Left lung (tissue), 10 donors: ENCODE results near the gene RABGAP1L. TPM values are rescaled to one million over a fixed set of nuclear protein-coding genes. Genes with fewer than 3 reads are reported as not detected.
A peak's percentile ranks its signal among the peaks of the same experiment; 100 is the strongest.

Experiments used
- ATAC-seq: fragments of 200-7000 bp; cut with Tn5 transposase; one replicate; pipeline ENCODE4 v1.9.1; 2020; ENCODE audit warnings: moderate library complexity
- DNase-seq, 4 donors: peaks; one replicate each; pipeline ENCODE4 v3.0.0-alpha.2; 2013 to 2020
- H3K27ac ChIP-seq, 2 donors: fragments of 200-600 bp; sonication (generic) in 1 of 2; one replicate each; pipeline versions ENCODE4 v1.5.0 to v1.8.0; 2020 to 2021
- H3K27me3 ChIP-seq, 2 donors: fragments of 200-600 bp; sonication (generic) in 1 of 2; one replicate each; pipeline versions ENCODE4 v1.5.0 to v1.8.0; 2020 to 2021
- H3K36me3 ChIP-seq, 2 donors: fragments of 200-600 bp; sonication (generic) in 1 of 2; one replicate each; pipeline versions ENCODE4 v1.5.0 to v1.8.0; 2020 to 2021
- H3K4me1 ChIP-seq, 2 donors: fragments of 200-600 bp; one replicate each; pipeline ENCODE4 v1.8.0; 2021
- H3K4me3 ChIP-seq, 2 donors: fragments of 200-600 bp; sonication (generic) in 1 of 2; one replicate each; pipeline versions ENCODE4 v1.5.0 to v1.8.0; 2020 to 2021; ENCODE audit warnings: mild to moderate bottlenecking in 1 of 2
- H3K9me3 ChIP-seq, 2 donors: fragments of 200-600 bp; sonication (generic) in 1 of 2; one replicate each; pipeline versions ENCODE4 v1.5.0 to v1.8.0; 2020 to 2021
- CTCF ChIP-seq, 2 donors: fragments of 200-600 bp; sonication (generic) in 1 of 2; IDR thresholded peaks; one replicate each; pipeline versions ENCODE4 v1.5.0 to v1.8.0; 2021; ENCODE audit warnings: antibody characterized with exemption in 2 of 2
- intact Hi-C, 2 donors: fragments of 100-400 bp; cut with DNase I; formaldehyde crosslinking; loops; one replicate each; pipeline versions ENCODE4 v1.11.2 to v1.14.2; 2022
- polyA plus RNA-seq, 6 donors: library from polyadenylated mRNA; unstranded; fragments of 120-200 nt; gene quantifications; one replicate each; pipeline ENCODE4 v1.2.1, GENCODE V29; 2013; ENCODE audit not compliant: insufficient read length in 6 of 6
- total RNA-seq, 2 donors: library from RNA; stranded (reverse); fragmentation: NEBNext Ultra II Directional; extraction: Animal tissue kit (Norgen Biotek cat#: 25700); gene quantifications; one replicate each; pipeline ENCODE4 v1.2.1, GENCODE V29; 2021
- donor health status: DM: no; HTN: yes; CAD: no.
- donor health status: DM: no; HTN: no; CAD: no.

The RABGAP1L gene
- total and polyA plus RNA-seq, 8 donors, result 40.3 to 67.3 (median 51.4) TPM

- no peaks in the 10 kb centered on the region for H3K27me3 ChIP-seq
- H3K4me1 ChIP-seq, result no peaks in the 10 kb centered on the region
- H3K36me3 ChIP-seq, result no peaks in the 10 kb centered on the region
- H3K27ac ChIP-seq, result no peak overlapping the region
- ATAC-seq (peak; percentile 83), DNase-seq (no peak)
- H3K4me3 ChIP-seq, result no peak overlapping the region
- no peak for TF ChIP-seq CTCF (IDR thresholded peaks at IDR 0.05)
- intact Hi-C loops, result no loop called here
- peaks cover 0 to 10% of the 10 kb centered on the region in 2 donors for H3K9me3 ChIP-seq
Measured at GRCh38 chr1:174900317-174900716, 741.0 kb downstream of the RABGAP1L start.

DNA sequence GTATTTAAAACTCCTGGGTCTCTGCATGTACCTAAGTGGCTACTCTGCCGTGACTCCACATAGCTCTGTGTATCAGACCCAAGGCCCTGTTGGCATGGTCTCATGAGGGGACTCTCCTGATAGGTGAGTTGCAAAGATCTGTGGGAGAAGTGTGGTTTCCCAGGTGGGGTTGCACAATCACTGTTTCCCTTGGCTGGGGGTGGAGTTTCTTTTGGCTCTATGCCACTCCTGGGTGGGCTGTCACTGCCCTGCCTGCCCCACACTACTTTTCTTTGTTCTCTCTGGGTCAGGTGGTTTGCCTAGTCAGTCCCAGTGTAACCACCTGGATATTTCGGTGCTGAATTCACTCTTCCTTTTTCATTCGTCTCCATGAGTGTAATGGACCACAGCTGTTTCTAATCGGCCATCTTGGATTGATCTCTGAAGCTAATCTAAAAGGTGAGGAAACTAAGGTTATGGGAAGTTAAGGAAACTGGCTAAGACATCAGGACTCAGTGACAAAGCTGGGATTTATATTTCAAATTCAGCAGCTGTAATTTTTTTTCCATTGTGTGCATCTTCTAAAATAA lies 743.3 kb downstream of the RABGAP1L start:
- no peaks in the 10 kb centered on the region for H3K27me3 ChIP-seq
- H3K4me3 ChIP-seq, result no peak overlapping the region
- intact Hi-C loops, result no loop called here
- H3K36me3 ChIP-seq, result no peaks in the 10 kb centered on the region
- ATAC-seq, result no peak
- no peak for TF ChIP-seq CTCF (IDR thresholded peaks at IDR 0.05)
- no peaks in the 10 kb centered on the region for H3K4me1 ChIP-seq
- peak in 1 of 4 donors; percentile 16 for DNase-seq
- peaks cover 0 to 14% of the 10 kb centered on the region in 2 donors for H3K9me3 ChIP-seq
- no peak overlapping the region for H3K27ac ChIP-seq

DNA sequence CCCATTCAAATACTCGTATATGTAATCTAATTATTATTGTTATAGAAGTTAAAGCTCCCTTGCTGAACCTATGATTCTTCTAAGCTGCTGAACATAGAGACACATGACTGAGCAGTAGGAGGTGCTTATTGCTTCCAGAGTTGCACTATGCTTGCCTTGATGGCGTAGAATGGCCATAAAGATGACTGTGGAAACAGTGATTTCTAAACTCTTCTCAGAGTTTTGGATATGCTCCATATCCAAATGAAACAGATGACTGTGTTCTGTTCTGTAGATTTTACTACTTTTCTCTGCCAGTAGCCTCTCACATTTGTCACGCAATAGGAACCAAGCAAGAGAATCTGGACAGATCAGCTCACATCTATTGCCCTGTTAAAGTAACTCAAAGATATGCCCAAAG lies 752.3 kb downstream of the RABGAP1L start:
- Histone ChIP-seq H3K36me3 (no peaks in the 10 kb centered on the region), H3K4me3 (no peak overlapping the region), H3K9me3 (no peaks in the 10 kb centered on the region), H3K27me3 (no peaks in the 10 kb centered on the region), H3K27ac (no peak overlapping the region), H3K4me1 (no peaks in the 10 kb centered on the region)
- ATAC-seq, result no peak
- no peak for TF ChIP-seq CTCF (IDR thresholded peaks at IDR 0.05)
- DNase-seq, result no peak
- intact Hi-C loops, result no loop called here

DNA sequence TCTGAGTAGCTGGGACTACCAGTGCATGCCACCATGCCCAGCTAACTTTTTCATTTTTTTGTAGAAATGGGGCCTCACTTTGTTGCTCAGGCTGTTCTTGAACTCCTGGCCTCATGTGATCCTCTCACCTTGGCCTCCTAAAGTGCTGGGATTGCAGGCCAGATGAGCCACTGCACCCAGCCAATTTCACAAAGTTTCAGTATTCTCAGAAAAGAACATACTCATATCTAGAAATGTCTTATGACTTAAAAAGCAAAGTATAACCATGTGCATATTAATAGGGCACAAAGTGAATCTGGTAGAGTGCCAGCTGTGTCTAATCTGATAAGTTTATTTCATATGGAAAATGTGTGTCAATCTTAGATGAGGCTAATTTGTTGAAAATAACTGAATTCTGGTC lies 752.9 kb downstream of the RABGAP1L start:
- no peak for DNase-seq
- no peak overlapping the region for H3K27ac ChIP-seq
- no peak for ATAC-seq
- H3K27me3 ChIP-seq, result no peaks in the 10 kb centered on the region
- TF ChIP-seq CTCF (IDR thresholded peaks at IDR 0.05), result no peak
- H3K36me3 ChIP-seq, result no peaks in the 10 kb centered on the region
- no peak overlapping the region for H3K4me3 ChIP-seq
- no peaks in the 10 kb centered on the region for H3K4me1 ChIP-seq
- intact Hi-C loops, result no loop called here
- H3K9me3 ChIP-seq, result no peaks in the 10 kb centered on the region

DNA sequence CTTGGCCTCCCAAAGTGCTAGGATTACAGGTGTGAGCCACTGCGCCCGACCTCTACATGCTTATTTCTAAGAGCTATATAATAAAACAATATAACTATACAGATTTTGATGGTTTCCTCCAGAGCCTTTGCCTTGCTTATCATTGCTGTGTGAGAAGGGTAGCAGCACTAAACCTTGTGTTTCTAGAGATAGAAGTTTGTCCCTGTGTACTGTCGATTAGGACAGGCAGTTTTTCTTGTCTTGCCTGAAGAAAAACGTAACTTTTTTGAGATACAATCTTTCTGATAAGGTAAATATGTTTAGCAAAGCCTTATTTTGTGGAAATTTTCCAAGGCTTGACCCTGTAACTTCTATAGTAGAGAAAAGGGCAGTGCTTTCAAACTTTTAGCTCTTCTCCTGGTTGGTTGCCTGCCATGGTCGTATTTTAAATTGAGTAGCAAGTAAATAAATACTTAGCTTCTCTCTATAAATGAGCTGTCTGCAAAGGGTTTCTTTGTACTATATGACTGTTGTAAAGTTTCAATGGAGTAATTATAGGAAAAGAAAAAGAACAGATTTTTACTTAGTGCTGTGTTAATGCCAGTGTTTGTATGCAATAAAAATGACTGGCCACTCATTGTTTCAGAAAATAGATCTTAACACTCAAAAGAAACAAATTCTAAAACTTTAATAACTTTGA lies 754.0 kb downstream of the RABGAP1L start:
- Histone ChIP-seq H3K36me3 (no peaks in the 10 kb centered on the region), H3K4me3 (no peak overlapping the region), H3K27ac (no peak overlapping the region), H3K4me1 (no peaks in the 10 kb centered on the region), H3K9me3 (no peaks in the 10 kb centered on the region), H3K27me3 (no peaks in the 10 kb centered on the region)
- DNase-seq, result no peak
- ATAC-seq, result no peak
- intact Hi-C loops, result no loop called here
- no peak for TF ChIP-seq CTCF (IDR thresholded peaks at IDR 0.05)
